Memory B cell (primary cell): ENCODE data around the gene BCAS3.

Experiments used
- ATAC-seq: fragments of 150-1000 bp; cut with Tn5 transposase; 2 replicates; pipeline ENCODE4 v1.10.0; 2021; ENCODE audit warnings: low read depth, mild to moderate bottlenecking, moderate library complexity
- DNase-seq, 2 donors: peaks; one replicate each; pipeline ENCODE4 v3.0.0; 2022; ENCODE audit warnings: low spot score in 2 of 2
- H3K27ac Mint-ChIP-seq: one replicate; pipeline ENCODE4 v1.8.0; 2022; ENCODE audit warnings: mild to moderate bottlenecking, moderate library complexity, mixed read lengths
- H3K27me3 Mint-ChIP-seq: one replicate; pipeline ENCODE4 v1.8.0; 2022; ENCODE audit warnings: mixed read lengths
- H3K36me3 Mint-ChIP-seq: one replicate; pipeline ENCODE4 v1.8.0; 2022; ENCODE audit warnings: mild to moderate bottlenecking, mixed read lengths
- H3K4me1 Mint-ChIP-seq: one replicate; pipeline ENCODE4 v1.8.0; 2022; ENCODE audit warnings: mixed read lengths
- H3K4me3 Mint-ChIP-seq: one replicate; pipeline ENCODE4 v1.8.0; 2022; ENCODE audit warnings: mild to moderate bottlenecking, moderate library complexity, mixed read lengths
- H3K9me3 Mint-ChIP-seq: one replicate; pipeline ENCODE4 v1.8.0; 2022; ENCODE audit warnings: mixed read lengths

BCAS3 gene

DNA sequence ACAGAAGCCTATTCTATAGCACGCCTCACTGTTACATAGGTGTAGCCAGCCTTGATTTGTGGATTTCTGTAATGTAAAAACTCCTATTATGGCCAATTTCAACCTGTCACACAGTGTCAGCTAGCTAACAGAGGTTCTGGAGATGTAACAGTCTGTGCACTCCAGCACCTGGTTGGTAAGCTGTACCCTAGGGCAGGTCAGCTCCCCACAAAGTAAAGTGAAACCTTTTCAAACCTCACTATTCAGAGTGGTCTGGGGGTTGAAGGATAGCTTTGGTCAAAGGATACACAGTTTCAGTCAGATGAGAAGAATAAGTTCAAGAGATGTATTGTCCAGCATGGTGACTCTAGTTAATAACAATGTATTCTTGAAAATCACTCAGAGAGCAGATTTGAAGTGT is 693.5 kb downstream of the BCAS3 start:
- Mint-ChIP-seq H3K4me3 (no peak overlapping the region), H3K4me1 (peaks cover 2% of the 10 kb centered on the region), H3K27ac (no peak overlapping the region), H3K9me3 (no peaks in the 10 kb centered on the region), H3K36me3 (peaks cover 10% of the 10 kb centered on the region), H3K27me3 (no peaks in the 10 kb centered on the region)
- ATAC-seq (no peak), DNase-seq (no peak)

DNA sequence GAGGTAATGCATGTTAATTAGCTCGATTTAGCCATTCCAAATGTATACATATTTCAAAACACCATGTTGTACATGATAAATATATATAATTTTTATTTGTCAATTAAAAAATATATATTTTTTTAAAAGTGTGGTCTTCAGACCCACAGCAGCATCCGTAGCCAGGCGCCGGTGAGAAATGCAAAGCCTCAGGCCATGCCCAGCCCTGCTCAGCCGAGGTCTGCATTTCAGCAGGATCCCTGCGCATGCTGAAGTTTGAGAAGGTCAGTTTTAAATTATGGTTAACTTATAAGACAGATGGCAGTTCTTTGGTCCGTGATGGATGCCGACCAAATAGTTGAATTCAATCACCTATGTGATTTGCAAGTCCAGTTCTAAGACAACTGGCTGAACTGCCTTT is 694.0 kb downstream of the BCAS3 start:
- DNase-seq (no peak), ATAC-seq (no peak)
- Mint-ChIP-seq H3K9me3 (no peaks in the 10 kb centered on the region), H3K27me3 (no peaks in the 10 kb centered on the region), H3K27ac (no peak overlapping the region), H3K36me3 (peaks cover 11% of the 10 kb centered on the region), H3K4me3 (no peak overlapping the region), H3K4me1 (peaks cover 2% of the 10 kb centered on the region)

DNA sequence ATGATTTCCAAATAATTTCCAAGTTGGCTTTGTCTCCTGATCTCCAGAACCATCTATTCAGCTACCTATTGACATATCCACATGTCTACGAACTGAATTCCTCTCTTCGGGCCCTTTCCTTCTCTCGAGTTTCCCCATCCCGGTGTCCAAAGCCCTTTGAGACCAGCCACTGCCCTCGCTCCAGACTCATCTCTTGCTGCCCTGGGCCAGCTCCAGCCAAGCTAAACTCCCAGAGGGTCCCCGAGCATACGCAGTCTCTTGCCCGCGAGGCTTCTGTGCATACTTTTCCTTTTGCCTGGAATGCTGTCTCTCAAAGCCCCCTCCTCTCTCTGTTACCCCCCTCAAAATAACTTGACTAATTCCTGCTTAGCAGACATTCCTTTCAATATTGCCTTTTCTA is 694.8 kb downstream of the BCAS3 start:
- Mint-ChIP-seq H3K27ac (no peak overlapping the region), H3K36me3 (peaks cover 11% of the 10 kb centered on the region)
- ATAC-seq, result no peak

DNA sequence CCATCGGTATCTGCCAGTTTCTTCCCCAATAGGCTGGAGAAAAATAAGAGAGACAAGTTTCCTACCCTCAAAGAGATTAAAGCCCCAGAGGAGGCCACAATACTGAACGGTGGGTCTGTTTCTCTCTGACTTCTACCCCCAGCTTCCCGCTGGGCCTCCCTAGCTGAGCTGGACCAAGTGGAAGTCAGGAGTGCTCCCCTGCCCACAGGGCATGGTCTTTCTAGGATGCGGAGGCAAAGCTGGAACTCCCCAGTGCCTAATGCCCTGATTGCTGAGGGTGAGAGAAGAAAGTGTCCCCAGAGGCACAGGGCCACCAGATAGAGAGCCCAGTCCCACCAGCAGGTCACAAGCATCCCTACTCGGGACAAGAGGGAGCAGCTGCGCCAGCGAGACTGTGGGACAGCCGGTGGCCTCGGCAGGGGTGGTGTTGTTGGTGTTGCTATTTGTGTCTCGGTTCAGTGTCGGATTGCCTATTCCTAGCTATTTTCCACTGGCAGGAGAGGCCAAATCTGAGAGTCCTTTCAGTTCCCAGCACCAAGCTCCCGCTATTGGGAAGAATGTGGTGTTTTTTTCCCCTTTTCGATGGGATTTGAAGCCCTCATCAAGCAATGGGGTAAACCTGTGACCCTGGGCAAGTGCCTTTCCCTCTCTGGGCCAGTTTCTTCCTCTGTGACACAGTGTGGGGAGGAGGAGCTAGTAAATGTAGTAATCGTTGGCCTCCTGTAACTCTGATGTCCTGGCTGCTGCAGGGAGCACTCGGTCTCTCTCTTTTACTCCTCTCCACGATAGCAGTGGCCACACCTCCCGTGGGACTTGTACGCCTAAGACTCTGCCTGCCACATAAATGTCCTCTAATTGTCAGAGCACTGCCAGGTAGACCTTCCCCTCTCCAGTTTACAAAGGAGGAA is 699.5 kb downstream of the BCAS3 start:
- Mint-ChIP-seq H3K4me3 (no peak overlapping the region), H3K4me1 (peaks cover 4% of the 10 kb centered on the region), H3K27ac (no peak overlapping the region), H3K27me3 (no peaks in the 10 kb centered on the region), H3K9me3 (no peaks in the 10 kb centered on the region), H3K36me3 (peaks cover 7% of the 10 kb centered on the region)
- no peak for DNase-seq
- no peak for ATAC-seq

More for the DNA sequence above, 694.8 kb downstream of the BCAS3 start:
- H3K27me3 Mint-ChIP-seq, result no peaks in the 10 kb centered on the region
- no peaks in the 10 kb centered on the region for H3K9me3 Mint-ChIP-seq
- H3K4me1 Mint-ChIP-seq, result peaks cover 2% of the 10 kb centered on the region
- no peak for DNase-seq
- no peak overlapping the region for H3K4me3 Mint-ChIP-seq

DNA sequence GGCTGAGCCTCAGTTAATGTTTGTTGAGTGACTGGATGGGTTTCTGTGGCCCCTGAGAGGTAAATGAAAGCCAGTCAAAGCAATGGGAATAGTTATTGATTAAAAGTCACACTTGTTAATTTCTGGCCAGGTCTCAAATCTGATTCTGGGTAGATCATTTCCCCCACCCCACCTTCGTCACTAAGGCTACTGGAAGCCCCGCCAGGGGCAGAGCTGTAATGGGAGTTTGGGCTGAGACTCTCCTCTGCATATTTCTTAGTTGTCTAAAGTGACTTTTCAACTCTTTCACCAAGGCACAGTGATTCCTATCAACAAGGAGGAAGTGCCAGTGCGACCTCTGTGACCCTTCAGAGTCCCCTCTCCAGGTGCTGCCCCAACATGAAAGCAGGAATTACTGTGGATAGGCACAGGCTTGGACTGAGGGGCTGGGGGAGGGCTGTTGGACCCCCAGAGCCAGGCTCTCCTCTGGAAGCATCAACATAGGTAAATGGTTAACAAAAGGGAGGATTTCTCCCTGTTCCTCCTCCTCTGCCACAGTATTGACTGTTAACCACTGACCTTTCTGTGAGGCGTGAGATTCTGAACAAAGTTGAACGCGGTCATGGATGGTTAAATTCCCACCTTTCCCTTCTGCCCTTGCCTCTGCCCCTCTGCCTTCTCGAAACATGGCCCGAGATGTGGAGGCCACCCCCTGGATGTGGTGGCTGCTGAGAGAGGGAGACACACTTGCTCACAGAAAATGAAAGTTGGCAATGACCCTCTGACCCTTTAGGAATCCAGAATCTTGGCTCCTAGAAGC is 701.2 kb downstream of the BCAS3 start:
- H3K27ac Mint-ChIP-seq, result no peak overlapping the region
- DNase-seq (no peak), ATAC-seq (no peak)
- H3K27me3 Mint-ChIP-seq, result no peaks in the 10 kb centered on the region
- no peak overlapping the region for H3K4me3 Mint-ChIP-seq
- H3K36me3 Mint-ChIP-seq, result peaks cover 11% of the 10 kb centered on the region
- no peaks in the 10 kb centered on the region for H3K9me3 Mint-ChIP-seq
- H3K4me1 Mint-ChIP-seq, result peaks cover 4% of the 10 kb centered on the region

DNA sequence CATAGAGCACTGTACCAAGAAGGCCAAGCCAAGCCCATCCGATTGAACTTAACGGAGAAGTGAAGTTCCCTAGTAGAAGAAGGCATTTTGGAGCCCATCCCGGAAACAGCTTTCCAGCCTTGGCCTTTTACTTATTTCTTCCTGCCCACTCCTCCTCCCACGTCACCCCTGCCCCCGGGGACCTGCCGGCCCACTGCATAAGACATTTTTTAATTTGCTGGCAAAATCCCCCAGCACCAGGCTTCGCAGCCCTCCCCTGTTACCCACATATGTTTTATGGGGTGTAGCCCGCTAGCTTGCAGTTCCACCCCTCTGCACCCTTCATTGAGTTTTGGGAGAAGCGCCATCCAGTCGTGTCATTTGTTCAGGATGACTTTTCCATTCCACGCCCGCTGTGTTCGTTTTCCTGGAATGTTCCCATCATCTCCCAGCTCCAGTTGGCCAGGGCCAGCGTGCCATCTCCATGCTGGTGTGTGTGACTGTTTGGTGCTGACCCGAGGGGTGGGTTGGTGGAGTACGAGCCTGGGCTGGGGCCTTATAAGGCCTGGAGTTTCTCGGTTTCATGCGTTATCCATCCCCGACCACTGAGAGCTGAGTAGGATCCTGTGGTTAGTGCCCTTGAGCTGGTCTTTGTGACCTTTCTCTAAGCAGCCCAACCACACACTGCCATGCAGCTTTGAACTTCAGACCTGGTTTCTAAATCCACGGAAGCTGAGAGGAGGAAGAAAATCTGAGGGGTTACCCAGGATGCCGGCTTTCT is 702.0 kb downstream of the BCAS3 start:
- DNase-seq (no peak), ATAC-seq (no peak)
- no peak overlapping the region for H3K4me3 Mint-ChIP-seq
- peaks cover 9% of the 10 kb centered on the region for H3K36me3 Mint-ChIP-seq
- no peak overlapping the region for H3K27ac Mint-ChIP-seq
- H3K4me1 Mint-ChIP-seq, result peaks cover 2% of the 10 kb centered on the region
- no peaks in the 10 kb centered on the region for H3K27me3 Mint-ChIP-seq
- H3K9me3 Mint-ChIP-seq, result no peaks in the 10 kb centered on the region

DNA sequence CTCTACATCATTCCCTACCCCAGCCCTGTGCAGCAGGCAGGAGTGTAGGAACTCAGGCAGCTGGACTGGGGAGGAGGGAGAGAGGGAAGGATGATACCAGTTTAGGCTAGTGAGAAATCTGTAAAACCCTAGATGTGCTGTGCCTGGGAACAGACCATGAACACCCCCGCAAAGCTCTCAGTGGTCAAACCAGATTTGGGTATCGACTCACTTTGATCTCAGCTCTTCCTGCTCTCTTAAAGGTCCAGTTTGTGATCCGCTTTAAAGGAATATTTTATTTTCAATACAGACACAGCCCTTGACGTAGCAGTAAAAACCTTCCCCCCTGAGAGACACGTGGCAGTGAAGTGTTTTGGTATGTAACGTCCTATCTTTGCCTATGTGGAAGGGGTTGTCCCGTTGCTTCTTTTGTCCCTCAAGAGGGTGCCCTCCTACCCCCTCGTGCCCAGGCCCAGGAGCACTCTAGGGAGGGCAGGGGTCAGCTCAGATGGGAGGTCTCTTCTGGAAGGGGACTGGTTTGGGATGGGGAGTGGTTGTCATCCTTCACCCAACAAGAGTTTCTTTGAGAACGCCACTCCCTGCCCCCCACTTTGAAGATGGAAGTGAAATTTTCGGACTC is 702.7 kb downstream of the BCAS3 start:
- Mint-ChIP-seq H3K4me3 (no peak overlapping the region), H3K27ac (no peak overlapping the region), H3K27me3 (no peaks in the 10 kb centered on the region), H3K9me3 (no peaks in the 10 kb centered on the region), H3K4me1 (peaks cover 2% of the 10 kb centered on the region), H3K36me3 (peaks cover 9% of the 10 kb centered on the region)
- no peak for DNase-seq
- no peak for ATAC-seq

DNA sequence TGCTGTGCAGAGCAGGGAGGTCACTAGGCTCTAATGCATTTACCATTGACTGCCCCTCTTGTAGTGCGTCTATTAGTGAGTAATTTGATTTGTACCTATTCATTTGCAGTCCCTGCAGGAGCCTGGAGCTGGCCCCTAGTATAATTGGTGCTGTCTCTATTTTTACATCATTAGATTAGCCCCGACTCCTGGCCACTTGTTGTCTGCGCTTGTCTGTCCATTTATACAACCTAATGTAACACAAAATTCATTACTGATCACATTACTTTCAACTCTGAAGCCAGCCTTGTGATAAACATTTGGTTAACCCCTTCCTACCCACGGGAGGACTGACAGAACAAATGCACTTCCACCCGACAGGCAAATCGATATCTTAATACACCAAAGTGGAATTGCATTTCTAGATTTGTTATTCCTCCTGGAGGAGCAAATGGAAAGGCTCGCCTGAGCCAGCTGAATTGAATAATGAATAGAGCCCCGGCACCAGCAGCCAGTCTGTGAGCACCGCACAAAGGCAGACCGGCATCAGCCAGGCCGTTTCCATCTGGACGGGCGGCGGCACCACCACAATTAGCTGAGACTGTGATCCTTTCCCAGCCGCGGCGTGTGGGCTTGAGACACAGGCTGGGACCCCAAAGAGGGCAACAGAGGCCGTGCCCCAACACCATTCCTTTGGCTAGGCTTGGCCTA is 703.3 kb downstream of the BCAS3 start:
- Mint-ChIP-seq H3K4me1 (peaks cover 2% of the 10 kb centered on the region), H3K27me3 (no peaks in the 10 kb centered on the region), H3K27ac (no peak overlapping the region), H3K4me3 (no peak overlapping the region), H3K36me3 (peaks cover 9% of the 10 kb centered on the region), H3K9me3 (no peaks in the 10 kb centered on the region)
- no peak for DNase-seq
- no peak for ATAC-seq

DNA sequence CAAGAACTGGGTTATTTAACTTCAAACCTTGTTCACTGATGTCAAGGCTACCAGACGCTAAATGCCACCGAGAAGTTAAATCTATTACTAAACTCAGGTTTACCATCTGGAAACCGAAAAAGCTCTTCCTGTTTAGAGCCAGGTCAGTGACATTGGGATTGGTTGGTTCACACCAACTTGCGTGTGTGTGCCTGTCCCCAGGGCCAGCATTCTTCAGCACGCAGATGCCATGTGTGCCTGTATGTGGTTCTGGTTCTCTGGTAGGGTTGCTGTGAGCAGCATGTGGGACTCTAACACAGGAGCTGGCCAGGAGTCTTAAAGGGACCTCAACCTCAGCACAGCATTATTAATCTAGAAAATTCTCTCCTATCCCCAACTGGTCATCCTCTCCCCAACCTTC is 703.9 kb downstream of the BCAS3 start:
- H3K27ac Mint-ChIP-seq, result no peak overlapping the region
- no peak for ATAC-seq
- H3K4me3 Mint-ChIP-seq, result no peak overlapping the region
- H3K36me3 Mint-ChIP-seq, result peaks cover 8% of the 10 kb centered on the region
- no peaks in the 10 kb centered on the region for H3K9me3 Mint-ChIP-seq
- H3K27me3 Mint-ChIP-seq, result no peaks in the 10 kb centered on the region
- H3K4me1 Mint-ChIP-seq, result peaks cover 2% of the 10 kb centered on the region
- no peak for DNase-seq

DNA sequence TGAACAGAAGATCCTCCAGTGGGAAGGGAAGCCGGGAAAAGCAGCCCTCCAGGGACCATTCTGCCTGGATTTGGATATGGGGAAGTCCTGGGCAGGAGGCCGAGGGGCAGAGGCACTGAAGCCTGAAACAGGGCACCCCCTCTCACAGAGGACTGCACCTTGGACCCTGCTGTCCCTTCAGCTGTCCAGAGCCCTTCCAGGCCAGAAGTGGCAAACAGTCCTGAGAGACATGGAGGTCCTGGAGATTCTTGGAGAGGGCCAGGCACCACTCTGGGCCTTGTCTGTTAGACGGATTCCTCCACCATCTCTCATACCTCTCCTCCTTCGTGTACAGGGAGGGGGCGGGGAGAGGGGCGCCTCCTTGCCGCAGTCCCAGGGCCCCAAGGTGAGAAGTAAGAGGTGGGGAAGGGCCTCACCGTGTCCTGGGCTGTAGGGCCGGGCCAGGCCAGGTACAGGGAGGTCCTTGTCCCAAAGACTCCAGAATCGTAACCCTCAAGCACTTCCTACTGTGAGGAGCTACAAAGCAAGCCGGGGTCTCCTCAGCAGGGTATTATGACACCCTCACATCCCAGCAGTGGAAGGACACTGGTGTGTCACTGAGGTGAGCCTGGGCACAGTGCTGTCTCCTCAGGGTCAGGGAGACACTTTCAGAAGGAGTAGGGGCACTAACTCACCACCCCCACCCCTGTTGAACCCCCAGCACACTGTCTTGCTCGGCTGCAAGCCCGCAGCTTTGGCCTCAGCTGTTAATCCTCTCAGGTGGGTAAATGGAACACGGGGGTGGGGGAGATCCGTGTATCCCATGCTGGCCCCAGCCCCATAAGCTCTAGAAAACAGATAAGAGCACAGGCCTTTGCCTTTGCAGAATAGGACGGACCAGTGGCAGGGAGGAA is 705.4 kb downstream of the BCAS3 start:
- H3K36me3 Mint-ChIP-seq, result peaks cover 6% of the 10 kb centered on the region
- H3K27me3 Mint-ChIP-seq, result no peaks in the 10 kb centered on the region
- DNase-seq, result no peak
- no peak overlapping the region for H3K27ac Mint-ChIP-seq
- H3K4me3 Mint-ChIP-seq, result no peak overlapping the region
- H3K9me3 Mint-ChIP-seq, result no peaks in the 10 kb centered on the region
- ATAC-seq, result no peak
- peaks cover 1% of the 10 kb centered on the region for H3K4me1 Mint-ChIP-seq

DNA sequence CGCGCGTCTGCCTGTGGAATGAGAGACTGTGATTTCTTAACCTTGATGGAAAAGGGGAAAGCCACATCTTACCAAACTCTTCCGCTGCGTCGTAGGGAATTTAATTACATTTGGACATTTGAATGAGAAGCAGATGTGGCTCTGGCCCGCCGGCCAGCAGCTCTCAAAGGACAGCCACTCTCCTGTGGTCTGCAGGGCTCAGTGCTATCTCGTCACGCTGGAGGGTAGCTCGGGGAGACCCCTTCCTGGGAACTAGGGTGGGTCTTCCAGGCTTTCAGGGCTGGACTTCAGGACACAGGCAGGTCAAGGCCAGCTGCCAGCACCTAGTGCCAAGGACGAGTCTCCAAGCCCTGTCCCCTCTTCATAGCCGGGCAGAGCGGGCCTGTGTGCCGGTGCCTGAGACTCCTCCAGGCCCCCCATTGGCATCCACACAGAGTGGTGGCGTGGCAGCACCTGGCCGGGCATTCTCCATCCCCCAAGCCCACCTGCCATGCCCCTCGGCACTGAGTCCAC is 706.1 kb downstream of the BCAS3 start:
- Mint-ChIP-seq H3K36me3 (peaks cover 7% of the 10 kb centered on the region), H3K9me3 (no peaks in the 10 kb centered on the region), H3K4me1 (no peaks in the 10 kb centered on the region), H3K27me3 (no peaks in the 10 kb centered on the region), H3K27ac (no peak overlapping the region), H3K4me3 (no peak overlapping the region)
- ATAC-seq, result no peak
- DNase-seq, result no peak

DNA sequence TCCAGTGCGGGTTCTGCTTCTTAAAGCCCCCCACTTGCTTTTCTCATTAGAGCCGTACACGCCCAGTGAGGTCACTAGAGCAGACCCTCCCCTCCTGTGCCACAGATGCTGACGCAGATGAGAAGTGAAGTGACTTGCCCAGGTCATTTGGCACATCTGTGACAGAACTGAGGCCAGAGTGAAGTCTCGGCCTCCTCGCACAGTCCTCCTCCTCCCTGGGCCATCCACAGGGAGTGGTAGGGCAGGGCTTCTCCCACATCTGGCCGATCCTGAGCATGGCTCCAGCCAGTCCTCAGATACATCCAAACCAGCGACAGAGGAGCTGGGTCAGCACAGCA is 706.7 kb downstream of the BCAS3 start:
- H3K9me3 Mint-ChIP-seq, result no peaks in the 10 kb centered on the region
- DNase-seq (no peak), ATAC-seq (no peak)
- H3K4me1 Mint-ChIP-seq, result no peaks in the 10 kb centered on the region
- H3K4me3 Mint-ChIP-seq, result no peak overlapping the region
- peaks cover 7% of the 10 kb centered on the region for H3K36me3 Mint-ChIP-seq
- peaks cover 1% of the 10 kb centered on the region for H3K27me3 Mint-ChIP-seq
- H3K27ac Mint-ChIP-seq, result no peak overlapping the region
